Measurements from ENCODE around the gene TTN. TPM values are rescaled to one million over a fixed set of nuclear protein-coding genes. Genes with fewer than 3 reads are reported as not detected.

Gene TTN
- polyA plus RNA-seq, 3 donors: under 0.01 to 0.12 (median 0.08) TPM

DNA sequence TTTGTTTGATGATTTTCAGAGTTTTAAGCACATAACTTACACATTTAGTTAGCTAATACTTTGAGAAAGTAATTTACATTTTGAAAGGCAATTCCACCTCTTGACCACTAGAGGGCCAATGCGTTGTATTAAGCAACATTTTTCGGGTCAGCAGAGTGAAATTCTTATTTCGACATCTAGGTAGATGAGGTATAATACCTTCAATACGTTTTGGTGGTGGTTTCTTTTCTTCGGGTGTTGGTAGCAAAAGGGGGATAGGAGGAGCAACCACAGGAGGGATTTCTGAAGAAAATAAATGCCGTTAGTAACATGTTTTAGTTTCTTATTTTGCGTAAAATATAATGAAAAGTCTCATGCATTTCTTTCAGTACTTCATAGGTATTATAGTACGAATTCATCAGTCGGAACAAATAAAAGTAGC, 106.3 kb downstream of the TTN start:
- Mint-ChIP-seq H3K27me3 (ENCODE audit: low read depth in 3 of 3) (peaks cover 0 to 2% (median 0%) of the 10 kb centered on the region in 3 donors), H3K36me3 (no peaks in the 10 kb centered on the region), H3K4me1 (peaks cover 2% of the 10 kb centered on the region), H3K9me3 (peaks cover 0 to 4% (median 0%) of the 10 kb centered on the region in 7 donors), H3K4me3 (no peak overlapping the region), H3K27ac (no peak overlapping the region)
- Histone ChIP-seq H4K20me1 (ENCODE audit: insufficient read depth, low read length) (no peaks in the 10 kb centered on the region), H3K9ac (ENCODE audit: insufficient read depth, low read length, poor library complexity, severe bottlenecking) (no peak overlapping the region), H3K27ac (ENCODE audit: low read depth in 1 of 2, low read length in 2 of 2) (no peak overlapping the region), H3K36me3 (replicated peaks in 1 of 2; ENCODE audit: control insufficient read depth in 1 of 2, insufficient read depth in 2 of 2, low read length in 2 of 2) (no peaks in the 10 kb centered on the region), H3K4me3 (replicated peaks in 1 of 3; ENCODE audit: low read depth in 2 of 3, low read length in 3 of 3) (no peak overlapping the region), H3K79me2 (ENCODE audit: insufficient read depth, low read length) (no peaks in the 10 kb centered on the region), H3K4me2 (replicated peaks; ENCODE audit: extremely low read depth, low read length, poor library complexity, severe bottlenecking) (no peak overlapping the region), H3K27me3 (ENCODE audit: control insufficient read depth in 2 of 2, insufficient read depth in 2 of 2, low read length in 2 of 2) (no peaks in the 10 kb centered on the region), H2AFZ (ENCODE audit: insufficient read depth, low read depth, low read length, poor library complexity, severe bottlenecking) (no peak overlapping the region), H3K9me3 (replicated peaks in 1 of 2; ENCODE audit: control insufficient read depth in 1 of 2, insufficient read depth in 1 of 2, low read length in 2 of 2) (no peaks in the 10 kb centered on the region), H3K4me1 (ENCODE audit: control insufficient read depth in 1 of 2, insufficient read depth in 2 of 2, low read length in 2 of 2) (no peaks in the 10 kb centered on the region)
- WGBS (ENCODE audit: insufficient coverage): 34% methylated on average over 4 of the region's 9 CpGs
- intact Hi-C loops (cut with micrococcal nuclease): no loop called here
- peak; percentile 4 to 42 (median 17) for DNase-seq
- TF ChIP-seq, protein P1, sequence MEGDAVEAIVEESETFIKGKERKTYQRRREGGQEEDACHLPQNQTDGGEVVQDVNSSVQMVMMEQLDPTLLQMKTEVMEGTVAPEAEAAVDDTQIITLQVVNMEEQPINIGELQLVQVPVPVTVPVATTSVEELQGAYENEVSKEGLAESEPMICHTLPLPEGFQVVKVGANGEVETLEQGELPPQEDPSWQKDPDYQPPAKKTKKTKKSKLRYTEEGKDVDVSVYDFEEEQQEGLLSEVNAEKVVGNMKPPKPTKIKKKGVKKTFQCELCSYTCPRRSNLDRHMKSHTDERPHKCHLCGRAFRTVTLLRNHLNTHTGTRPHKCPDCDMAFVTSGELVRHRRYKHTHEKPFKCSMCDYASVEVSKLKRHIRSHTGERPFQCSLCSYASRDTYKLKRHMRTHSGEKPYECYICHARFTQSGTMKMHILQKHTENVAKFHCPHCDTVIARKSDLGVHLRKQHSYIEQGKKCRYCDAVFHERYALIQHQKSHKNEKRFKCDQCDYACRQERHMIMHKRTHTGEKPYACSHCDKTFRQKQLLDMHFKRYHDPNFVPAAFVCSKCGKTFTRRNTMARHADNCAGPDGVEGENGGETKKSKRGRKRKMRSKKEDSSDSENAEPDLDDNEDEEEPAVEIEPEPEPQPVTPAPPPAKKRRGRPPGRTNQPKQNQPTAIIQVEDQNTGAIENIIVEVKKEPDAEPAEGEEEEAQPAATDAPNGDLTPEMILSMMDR (IDR thresholded peaks at IDR 0.05): peak; percentile 94

DNA sequence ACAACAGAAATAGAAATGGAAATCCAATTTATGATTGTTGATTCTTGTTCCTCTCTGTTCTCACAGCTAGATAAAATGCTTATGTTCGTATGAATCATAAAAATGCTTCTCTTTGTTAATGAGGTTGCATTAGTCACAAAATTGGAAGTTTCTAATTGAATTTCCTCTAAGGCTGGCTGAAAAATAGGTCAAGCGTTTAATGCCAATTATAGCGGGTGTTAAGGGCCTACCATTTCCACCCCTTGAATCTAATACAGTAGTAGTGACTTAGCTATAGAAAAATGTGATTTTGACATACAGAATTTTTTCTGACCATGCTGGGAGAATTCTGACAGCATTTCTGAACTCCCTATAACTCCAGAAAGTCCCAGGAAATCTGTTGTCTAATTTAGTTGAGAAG, 107.1 kb downstream of the TTN start:
- no peaks in the 10 kb centered on the region for H3K9me3 ChIP-seq (replicated peaks in 1 of 2; ENCODE audit: control insufficient read depth in 1 of 2, insufficient read depth in 1 of 2, low read length in 2 of 2)
- no peak overlapping the region for H3K27ac Mint-ChIP-seq
- intact Hi-C loops (cut with micrococcal nuclease): no loop called here
- H3K36me3 Mint-ChIP-seq: no peaks in the 10 kb centered on the region
- no peaks in the 10 kb centered on the region for H3K79me2 ChIP-seq (ENCODE audit: insufficient read depth, low read length)
- no peak overlapping the region for H3K4me3 Mint-ChIP-seq
- no peaks in the 10 kb centered on the region for H3K27me3 ChIP-seq (ENCODE audit: control insufficient read depth in 2 of 2, insufficient read depth in 2 of 2, low read length in 2 of 2)
- no peak overlapping the region for H3K4me3 ChIP-seq (replicated peaks in 1 of 3; ENCODE audit: low read depth in 2 of 3, low read length in 3 of 3)
- H3K36me3 ChIP-seq (replicated peaks in 1 of 2; ENCODE audit: control insufficient read depth in 1 of 2, insufficient read depth in 2 of 2, low read length in 2 of 2): no peaks in the 10 kb centered on the region
- no peak overlapping the region for H3K27ac ChIP-seq (ENCODE audit: low read depth in 1 of 2, low read length in 2 of 2)
- H3K4me2 ChIP-seq (replicated peaks; ENCODE audit: extremely low read depth, low read length, poor library complexity, severe bottlenecking): no peak overlapping the region
- H3K27me3 Mint-ChIP-seq (ENCODE audit: low read depth in 3 of 3): peaks cover 0 to 2% (median 0%) of the 10 kb centered on the region in 3 donors
- H3K9me3 Mint-ChIP-seq: peaks cover 0 to 4% (median 0%) of the 10 kb centered on the region in 7 donors
- WGBS (ENCODE audit: insufficient coverage): no CpG with 5 or more reads among the region's 3 CpGs
- peaks cover 2% of the 10 kb centered on the region for H3K4me1 Mint-ChIP-seq
- TF ChIP-seq, protein P1 (IDR thresholded peaks at IDR 0.05): no peak
- no peaks in the 10 kb centered on the region for H3K4me1 ChIP-seq (ENCODE audit: control insufficient read depth in 1 of 2, insufficient read depth in 2 of 2, low read length in 2 of 2)
- no peaks in the 10 kb centered on the region for H4K20me1 ChIP-seq (ENCODE audit: insufficient read depth, low read length)
- no peak overlapping the region for H3K9ac ChIP-seq (ENCODE audit: insufficient read depth, low read length, poor library complexity, severe bottlenecking)
- no peak for DNase-seq
- no peak overlapping the region for H2AFZ ChIP-seq (ENCODE audit: insufficient read depth, low read depth, low read length, poor library complexity, severe bottlenecking)

All from CD14-positive monocyte (primary cell).